Astrocyte (in vitro differentiated cells and primary cell): ENCODE results near the gene DCBLD1.

ENCODE experiments used
- EZH2 ChIP-seq: IDR thresholded peaks from 2 replicates; pipeline ENCODE4 v1.6.1; 2012; ENCODE audit warnings: mild to moderate bottlenecking, low read length, inconsistent platforms; ENCODE audit not compliant: insufficient read depth
- TF ChIP-seq, protein P1 (sequence below): IDR thresholded peaks from 2 replicates; pipeline ENCODE4 v1.5.1; 2011; ENCODE audit warnings: low read depth, mild to moderate bottlenecking, inconsistent platforms, low read length, moderate library complexity; ENCODE audit not compliant: insufficient read depth

DNA sequence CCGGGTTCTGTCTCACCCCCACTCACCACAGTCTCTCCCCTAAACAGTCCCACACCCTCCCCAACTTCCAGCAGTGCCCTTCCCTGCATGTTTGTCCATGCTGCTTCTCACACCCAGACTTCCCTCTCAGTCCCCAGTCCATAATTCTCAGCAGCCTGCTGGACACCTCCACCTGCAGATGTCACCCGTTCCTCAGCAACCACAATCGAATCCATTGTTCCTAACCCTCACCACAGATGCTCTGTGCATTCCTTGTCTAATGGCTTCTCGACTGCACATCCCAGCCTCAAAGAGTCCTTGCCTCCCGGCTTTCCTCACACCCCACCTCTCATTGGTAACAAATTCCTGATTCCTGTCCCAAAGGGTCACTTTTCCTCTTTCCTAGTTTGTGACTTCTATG is 64.2 kb downstream of the DCBLD1 start:
- TF ChIP-seq, protein P1, sequence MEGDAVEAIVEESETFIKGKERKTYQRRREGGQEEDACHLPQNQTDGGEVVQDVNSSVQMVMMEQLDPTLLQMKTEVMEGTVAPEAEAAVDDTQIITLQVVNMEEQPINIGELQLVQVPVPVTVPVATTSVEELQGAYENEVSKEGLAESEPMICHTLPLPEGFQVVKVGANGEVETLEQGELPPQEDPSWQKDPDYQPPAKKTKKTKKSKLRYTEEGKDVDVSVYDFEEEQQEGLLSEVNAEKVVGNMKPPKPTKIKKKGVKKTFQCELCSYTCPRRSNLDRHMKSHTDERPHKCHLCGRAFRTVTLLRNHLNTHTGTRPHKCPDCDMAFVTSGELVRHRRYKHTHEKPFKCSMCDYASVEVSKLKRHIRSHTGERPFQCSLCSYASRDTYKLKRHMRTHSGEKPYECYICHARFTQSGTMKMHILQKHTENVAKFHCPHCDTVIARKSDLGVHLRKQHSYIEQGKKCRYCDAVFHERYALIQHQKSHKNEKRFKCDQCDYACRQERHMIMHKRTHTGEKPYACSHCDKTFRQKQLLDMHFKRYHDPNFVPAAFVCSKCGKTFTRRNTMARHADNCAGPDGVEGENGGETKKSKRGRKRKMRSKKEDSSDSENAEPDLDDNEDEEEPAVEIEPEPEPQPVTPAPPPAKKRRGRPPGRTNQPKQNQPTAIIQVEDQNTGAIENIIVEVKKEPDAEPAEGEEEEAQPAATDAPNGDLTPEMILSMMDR, result no peak
- no peak for TF ChIP-seq EZH2
